Suprapubic skin (tissue), 4 donors: ENCODE data around the gene GLG1. TPM values are rescaled to one million over a fixed set of nuclear protein-coding genes. Genes with fewer than 3 reads are reported as not detected.

Experiments used
- DNase-seq, 2 donors: peaks; one replicate each; pipeline ENCODE4 v3.0.0-alpha.2; 2019; ENCODE audit warnings: low spot score in 2 of 2
- H3K27ac ChIP-seq: fragments of 200-600 bp; sonication (generic); one replicate; pipeline ENCODE4 v1.5.1; 2019
- H3K27me3 ChIP-seq: fragments of 200-600 bp; sonication (generic); one replicate; pipeline ENCODE4 v1.5.1; 2019
- H3K36me3 ChIP-seq: fragments of 200-600 bp; sonication (generic); one replicate; pipeline ENCODE4 v1.5.1; 2019
- H3K4me1 ChIP-seq: fragments of 200-600 bp; sonication (generic); one replicate; pipeline ENCODE4 v1.5.1; 2019
- H3K4me3 ChIP-seq: fragments of 200-600 bp; sonication (generic); one replicate; pipeline ENCODE4 v1.5.1; 2019; ENCODE audit warnings: mild to moderate bottlenecking
- H3K9me3 ChIP-seq: fragments of 200-600 bp; sonication (generic); one replicate; pipeline ENCODE4 v1.5.1; 2019
- CTCF ChIP-seq, 2 donors: fragments of 200-600 bp in 1 of 2; fragments of 450-650 bp in 1 of 2; sonication (generic) in 1 of 2; IDR thresholded peaks; one replicate each; pipeline ENCODE4 v1.5.1; 2016 to 2019; ENCODE audit warnings: antibody characterized with exemption in 2 of 2, mild to moderate bottlenecking in 1 of 2, moderate library complexity in 1 of 2
- EP300 ChIP-seq: sonication (generic); formaldehyde crosslinking; IDR thresholded peaks from one replicate; pipeline ENCODE4 v1.6.1; 2017; ENCODE audit warnings: antibody characterized with exemption
- POLR2A ChIP-seq, 2 donors: fragments of 450-650 bp; IDR thresholded peaks; one replicate each; pipeline ENCODE4 v1.6.1; 2017; ENCODE audit warnings: antibody characterized with exemption in 2 of 2, mild to moderate bottlenecking in 2 of 2, moderate library complexity in 2 of 2
- POLR2AphosphoS5 ChIP-seq, 3 donors: sonication (generic); formaldehyde crosslinking; IDR thresholded peaks; one replicate each; pipeline ENCODE4 v1.6.1; 2017; ENCODE audit warnings: antibody characterized with exemption in 3 of 3
- WGBS: methylation state at CpG from one replicate; pipeline ENCODE4 v1.1.5; 2018; 5-methylcytosine and 5-hydroxymethylcytosine counted together
- total RNA-seq, 4 donors: library from RNA; depleted of rRNA; stranded (reverse); fragments of >200 nt; gene quantifications; one replicate each; pipeline ENCODE4 v1.1.0, GENCODE V29; 2016

GLG1 gene
- total RNA-seq, 4 donors from 2014 or later, result 62.5 to 160 (median 89.6) TPM

- Histone ChIP-seq H3K4me3 (no peak overlapping the region), H3K27me3 (no peaks in the 10 kb centered on the region), H3K27ac (no peak overlapping the region), H3K9me3 (no peaks in the 10 kb centered on the region), H3K36me3 (peaks cover 53% of the 10 kb centered on the region), H3K4me1 (peaks cover 18% of the 10 kb centered on the region)
- no peak for DNase-seq
- no peak for TF ChIP-seq POLR2A (IDR thresholded peaks at IDR 0.05)
- TF ChIP-seq EP300, result no peak
- TF ChIP-seq POLR2AphosphoS5 (IDR thresholded peaks at IDR 0.05), result no peak
- TF ChIP-seq CTCF (IDR thresholded peaks at IDR 0.05), result no peak
- WGBS, result 25% methylated on average over 1 of the region's 1 CpG
These were observed 121.0 kb downstream of the GLG1 start for GRCh38 chr16:74485916-74486315.

GRCh38 chr16:74480150-74481029 is 126.5 kb downstream of the GLG1 start:
- H3K9me3 ChIP-seq, result no peaks in the 10 kb centered on the region
- peaks cover 50% of the 10 kb centered on the region for H3K36me3 ChIP-seq
- no peaks in the 10 kb centered on the region for H3K27me3 ChIP-seq
- no peak for TF ChIP-seq CTCF (IDR thresholded peaks at IDR 0.05)
- no peak for TF ChIP-seq POLR2AphosphoS5 (IDR thresholded peaks at IDR 0.05)
- TF ChIP-seq POLR2A (IDR thresholded peaks at IDR 0.05), result no peak
- no peak for TF ChIP-seq EP300
- peak overlapping the region; percentile 59 for H3K27ac ChIP-seq
- H3K4me3 ChIP-seq, result no peak overlapping the region
- peaks cover 20% of the 10 kb centered on the region for H3K4me1 ChIP-seq
- peak in 1 of 2 donors; percentile 73 for DNase-seq
- WGBS, result 40% methylated on average over 12 of the region's 12 CpGs

- no peak for DNase-seq
- 94% methylated on average over 4 of the region's 4 CpGs for WGBS
- H3K36me3 ChIP-seq, result peaks cover 48% of the 10 kb centered on the region
These were observed 129.7 kb downstream of the GLG1 start for GRCh38 chr16:74477226-74477625.

GRCh38 chr16:74474416-74474815 is 132.5 kb downstream of the GLG1 start:
- no peaks in the 10 kb centered on the region for H3K27me3 ChIP-seq
- no peak for TF ChIP-seq POLR2A (IDR thresholded peaks at IDR 0.05)
- no peak for TF ChIP-seq EP300
- H3K27ac ChIP-seq, result no peak overlapping the region
- H3K9me3 ChIP-seq, result no peaks in the 10 kb centered on the region
- 85% methylated on average over 1 of the region's 1 CpG for WGBS
- no peak overlapping the region for H3K4me3 ChIP-seq
- peaks cover 68% of the 10 kb centered on the region for H3K36me3 ChIP-seq
- DNase-seq, result no peak
- H3K4me1 ChIP-seq, result peaks cover 9% of the 10 kb centered on the region

More at GRCh38 chr16:74477226-74477625, 129.7 kb downstream of the GLG1 start:
- no peak for TF ChIP-seq POLR2A (IDR thresholded peaks at IDR 0.05)
- no peak for TF ChIP-seq EP300
- TF ChIP-seq POLR2AphosphoS5 (IDR thresholded peaks at IDR 0.05), result no peak
- TF ChIP-seq CTCF (IDR thresholded peaks at IDR 0.05), result no peak
- H3K4me1 ChIP-seq, result peaks cover 24% of the 10 kb centered on the region
- H3K27me3 ChIP-seq, result no peaks in the 10 kb centered on the region
- no peaks in the 10 kb centered on the region for H3K9me3 ChIP-seq
- H3K27ac ChIP-seq, result no peak overlapping the region
- H3K4me3 ChIP-seq, result no peak overlapping the region

GRCh38 chr16:74472540-74472939 is 134.4 kb downstream of the GLG1 start:
- WGBS, result 40% methylated on average over 3 of the region's 3 CpGs

More at GRCh38 chr16:74472540-74472939, 134.4 kb downstream of the GLG1 start:
- DNase-seq, result no peak
- Histone ChIP-seq H3K4me1 (peaks cover 7% of the 10 kb centered on the region), H3K27ac (no peak overlapping the region), H3K4me3 (no peak overlapping the region), H3K9me3 (no peaks in the 10 kb centered on the region), H3K36me3 (peaks cover 85% of the 10 kb centered on the region), H3K27me3 (no peaks in the 10 kb centered on the region)
- TF ChIP-seq CTCF (IDR thresholded peaks at IDR 0.05) (no peak), POLR2AphosphoS5 (IDR thresholded peaks at IDR 0.05) (no peak), EP300 (no peak), POLR2A (IDR thresholded peaks at IDR 0.05) (no peak)
